MCF 10A (cell line): ENCODE measurements around the gene KIF21A. TPM values are rescaled to one million over a fixed set of nuclear protein-coding genes. Genes with fewer than 3 reads are reported as not detected.

Source experiments
- BruUV-seq: library from RNA; stranded (reverse); fragments of 400-500 nt; replicated peaks from 2 replicates; lab custom pipeline; 2021; lab: Mats Ljungman, UMichigan
- CTCF ChIA-PET: fragments of 300-600 bp; sonication (Branson Sonifier 250); formaldehyde crosslinking; extraction: SDS; loops from one replicate; lab custom pipeline; 2021; ENCODE audit warnings: antibody characterized with exemption, inconsistent platforms; lab: Yijun Ruan, JAX
- POLR2A ChIA-PET: fragments of 300-600, 350-650 bp; sonication (Branson Sonifier 250); formaldehyde crosslinking; extraction: SDS; loops from one replicate; lab custom pipeline; 2020; ENCODE audit warnings: antibody characterized with exemption, inconsistent platforms; lab: Yijun Ruan, JAX
- DNase-seq: peaks from one replicate; pipeline ENCODE4 v3.0.0-alpha.2; 2018; ENCODE audit not compliant: unreplicated experiment
- H3K27ac Mint-ChIP-seq: one replicate; pipeline ENCODE4 v1.8.0; 2022; ENCODE audit warnings: mild to moderate bottlenecking, low read depth, mixed read lengths; ENCODE audit not compliant: unreplicated experiment
- H3K27me3 Mint-ChIP-seq: one replicate; pipeline ENCODE4 v1.8.0; 2022; ENCODE audit warnings: mixed read lengths; ENCODE audit not compliant: insufficient read depth, unreplicated experiment
- H3K36me3 Mint-ChIP-seq: one replicate; pipeline ENCODE4 v1.8.0; 2022; ENCODE audit warnings: mild to moderate bottlenecking, moderate library complexity, mixed read lengths; ENCODE audit not compliant: insufficient read depth, unreplicated experiment
- H3K4me1 Mint-ChIP-seq: one replicate; pipeline ENCODE4 v1.8.0; 2022; ENCODE audit warnings: mixed read lengths; ENCODE audit not compliant: insufficient read depth, unreplicated experiment
- H3K4me3 Mint-ChIP-seq: one replicate; pipeline ENCODE4 v1.8.0; 2022; ENCODE audit warnings: mild to moderate bottlenecking, moderate library complexity, mixed read lengths; ENCODE audit not compliant: unreplicated experiment
- H3K9me3 Mint-ChIP-seq: one replicate; pipeline ENCODE4 v1.8.0; 2022; ENCODE audit warnings: mixed read lengths; ENCODE audit not compliant: unreplicated experiment
- intact Hi-C: fragments of 100-400 bp; cut with micrococcal nuclease; formaldehyde crosslinking; loops from 2 replicates; pipeline ENCODE4 v1.14.1; 2022
- total RNA-seq: library from RNA; stranded (reverse); gene quantifications from 2 replicates; pipeline ENCODE4 v1.2.3, GENCODE V29; 2022
- TF ChIP-seq, protein P1 (sequence below): fragments of 200-600 bp; IDR thresholded peaks from one replicate; pipeline ENCODE4 v1.8.0; 2022; ENCODE audit warnings: antibody characterized with exemption, mild to moderate bottlenecking; ENCODE audit not compliant: unreplicated experiment

KIF21A gene
- total RNA-seq, 1 experiment from 2014 or later, result 53.8 TPM

DNA sequence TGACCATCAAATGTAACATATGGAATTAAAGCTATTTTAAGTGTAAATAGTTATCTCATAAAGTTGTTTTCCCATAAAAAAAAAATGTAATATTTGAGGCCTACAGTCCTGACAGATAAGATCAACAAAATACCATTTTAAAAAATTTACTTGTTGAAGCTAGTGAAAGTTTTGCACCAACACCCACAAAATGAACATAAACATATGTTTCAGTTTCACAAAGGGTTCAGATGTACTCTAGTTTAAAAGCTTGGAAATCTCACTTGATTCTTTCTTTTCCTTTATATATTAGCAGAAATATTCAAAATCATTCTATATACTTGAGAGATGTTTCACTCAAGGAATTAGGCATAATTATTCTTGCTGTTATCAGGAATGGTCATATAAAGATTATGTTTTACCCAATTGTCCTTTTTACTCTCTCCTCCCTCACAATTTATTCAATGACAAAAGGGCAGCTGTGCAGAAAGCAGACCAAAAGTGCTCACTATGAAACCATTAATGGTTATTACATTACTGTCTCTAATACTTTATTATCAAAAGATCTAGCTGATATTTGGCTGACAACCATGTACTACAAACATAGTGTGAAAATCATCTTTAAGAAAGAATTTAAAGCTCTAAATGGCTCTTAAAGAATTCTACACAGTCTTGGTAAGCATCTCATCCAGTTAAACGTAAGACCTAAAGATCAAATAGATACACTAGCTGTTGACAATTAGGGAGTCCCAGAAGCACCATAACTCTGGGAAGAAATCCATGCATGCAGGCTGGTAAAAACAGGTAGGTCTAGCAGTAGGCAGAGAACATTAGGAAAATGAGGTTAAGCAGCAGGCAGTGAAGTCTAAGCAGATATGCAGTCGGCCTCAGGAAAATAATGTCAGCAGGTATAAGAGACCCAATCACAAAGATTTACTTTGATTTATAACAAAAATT is 28.8 kb downstream of the KIF21A start:
- Mint-ChIP-seq H3K4me1 (peaks cover 25% of the 10 kb centered on the region), H3K9me3 (no peaks in the 10 kb centered on the region), H3K27me3 (no peaks in the 10 kb centered on the region), H3K27ac (no peak overlapping the region), H3K36me3 (peaks cover 16% of the 10 kb centered on the region), H3K4me3 (no peak overlapping the region)
- TF ChIP-seq, protein P1, sequence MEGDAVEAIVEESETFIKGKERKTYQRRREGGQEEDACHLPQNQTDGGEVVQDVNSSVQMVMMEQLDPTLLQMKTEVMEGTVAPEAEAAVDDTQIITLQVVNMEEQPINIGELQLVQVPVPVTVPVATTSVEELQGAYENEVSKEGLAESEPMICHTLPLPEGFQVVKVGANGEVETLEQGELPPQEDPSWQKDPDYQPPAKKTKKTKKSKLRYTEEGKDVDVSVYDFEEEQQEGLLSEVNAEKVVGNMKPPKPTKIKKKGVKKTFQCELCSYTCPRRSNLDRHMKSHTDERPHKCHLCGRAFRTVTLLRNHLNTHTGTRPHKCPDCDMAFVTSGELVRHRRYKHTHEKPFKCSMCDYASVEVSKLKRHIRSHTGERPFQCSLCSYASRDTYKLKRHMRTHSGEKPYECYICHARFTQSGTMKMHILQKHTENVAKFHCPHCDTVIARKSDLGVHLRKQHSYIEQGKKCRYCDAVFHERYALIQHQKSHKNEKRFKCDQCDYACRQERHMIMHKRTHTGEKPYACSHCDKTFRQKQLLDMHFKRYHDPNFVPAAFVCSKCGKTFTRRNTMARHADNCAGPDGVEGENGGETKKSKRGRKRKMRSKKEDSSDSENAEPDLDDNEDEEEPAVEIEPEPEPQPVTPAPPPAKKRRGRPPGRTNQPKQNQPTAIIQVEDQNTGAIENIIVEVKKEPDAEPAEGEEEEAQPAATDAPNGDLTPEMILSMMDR, result no peak
- POLR2A ChIA-PET, result interaction anchor here (0.6 to 1.2 kb wide), 7 partner anchors 10 to 653 kb away, joined by 3 to 5 read pairs (median 3); partner anchors contain the start of gene KIF21A
- intact Hi-C loops, result no loop called here
- BruUV-seq, result no TSS peak
- CTCF ChIA-PET, result interaction anchor here (0.5 to 0.7 kb wide), 3 partner anchors 15 to 89 kb away, joined by 3 to 7 read pairs (median 3); no protein-coding TSS in a partner anchor
- no peak for DNase-seq

GRCh38 chr12:39412210-39412609 is 30.7 kb downstream of the KIF21A start:
- TF ChIP-seq, protein P1, result no peak
- CTCF ChIA-PET, result no interaction called here
- Mint-ChIP-seq H3K4me1 (peaks cover 19% of the 10 kb centered on the region), H3K27me3 (no peaks in the 10 kb centered on the region), H3K36me3 (peaks cover 12% of the 10 kb centered on the region), H3K4me3 (no peak overlapping the region), H3K27ac (no peak overlapping the region), H3K9me3 (no peaks in the 10 kb centered on the region)
- BruUV-seq, result no TSS peak
- intact Hi-C loops, result no loop called here
- POLR2A ChIA-PET, result no interaction called here
- no peak for DNase-seq

GRCh38 chr12:39406262-39406661 is 36.7 kb downstream of the KIF21A start:
- no peaks in the 10 kb centered on the region for H3K27me3 Mint-ChIP-seq
- H3K4me1 Mint-ChIP-seq, result peaks cover 19% of the 10 kb centered on the region
- TF ChIP-seq, protein P1, result no peak
- no TSS peak for BruUV-seq
- intact Hi-C loops, result no loop called here
- peaks cover 7% of the 10 kb centered on the region for H3K36me3 Mint-ChIP-seq
- no peak overlapping the region for H3K4me3 Mint-ChIP-seq
- POLR2A ChIA-PET, result interaction anchor here (0.8 to 1.1 kb wide), 2 partner anchors 35 to 195 kb away, joined by 3 read pairs; no protein-coding TSS in a partner anchor
- H3K9me3 Mint-ChIP-seq, result no peaks in the 10 kb centered on the region
- no peak overlapping the region for H3K27ac Mint-ChIP-seq
- DNase-seq, result no peak
- CTCF ChIA-PET, result no interaction called here

GRCh38 chr12:39405580-39405979 is 37.3 kb downstream of the KIF21A start:
- intact Hi-C loops, result no loop called here
- Mint-ChIP-seq H3K27ac (no peak overlapping the region), H3K27me3 (no peaks in the 10 kb centered on the region), H3K36me3 (peaks cover under 1% of the 10 kb centered on the region), H3K9me3 (no peaks in the 10 kb centered on the region), H3K4me1 (peaks cover 19% of the 10 kb centered on the region), H3K4me3 (no peak overlapping the region)
- no peak for DNase-seq
- CTCF ChIA-PET, result no interaction called here
- POLR2A ChIA-PET, result interaction anchor here (1.1 kb wide), 1 partner anchor 195 kb away, joined by 3 read pairs; no protein-coding TSS in a partner anchor
- BruUV-seq, result no TSS peak
- TF ChIP-seq, protein P1, result no peak
